Measurements from ENCODE around the gene SRSF5. TPM values are rescaled to one million over a fixed set of nuclear protein-coding genes. Genes with fewer than 3 reads are reported as not detected.

SRSF5 gene
- total RNA-seq, 1 experiment from 2014 or later: 389 TPM

- Histone ChIP-seq H3K14ac (ENCODE audit: insufficient read depth, low read length) (no peak overlapping the region), H3K18ac (ENCODE audit: insufficient read length, low read depth, low read length) (no peak overlapping the region), H4K8ac (replicated peaks; ENCODE audit: insufficient read length, low read depth, low read length) (no peak overlapping the region), H3K9me3 (ENCODE audit: control insufficient read depth, low read depth, low read length) (no peaks in the 10 kb centered on the region), H2BK15ac (ENCODE audit: low read depth, low read length) (no peak overlapping the region), H2BK12ac (ENCODE audit: insufficient read length, low read depth, low read length) (no peak overlapping the region), H3K4ac (ENCODE audit: low read depth, low read length) (no peak overlapping the region), H2BK120ac (ENCODE audit: low read depth, low read length, poor library complexity, severe bottlenecking) (no peak overlapping the region), H3K79me2 (ENCODE audit: insufficient read depth, low read length) (no peaks in the 10 kb centered on the region), H3K56ac (ENCODE audit: insufficient read length, low read depth, low read length) (no peak overlapping the region), H3K4me2 (ENCODE audit: insufficient read depth, insufficient read length, low read length) (no peak overlapping the region), H3K23ac (ENCODE audit: insufficient read length, low read depth, low read length) (no peak overlapping the region), H2BK5ac (ENCODE audit: insufficient read length, low read length) (no peak overlapping the region), H3K27me3 (ENCODE audit: insufficient read depth, low read length) (no peaks in the 10 kb centered on the region), H3K23me2 (ENCODE audit: insufficient read length, low read depth, low read length, poor library complexity, severe bottlenecking) (no peaks in the 10 kb centered on the region), H2BK20ac (ENCODE audit: low read depth, low read length, poor library complexity, severe bottlenecking) (no peak overlapping the region), H2AFZ (ENCODE audit: low read length) (no peak overlapping the region), H3T11ph (ENCODE audit: low read length) (no peak overlapping the region), H4K20me1 (ENCODE audit: control insufficient read depth, insufficient read depth, insufficient read length) (no peaks in the 10 kb centered on the region), H3K9ac (ENCODE audit: extremely low read depth, insufficient read length, low read length) (no peak overlapping the region), H4K91ac (ENCODE audit: insufficient read length, low read depth, low read length) (no peak overlapping the region), H3K27ac (ENCODE audit: insufficient read length, low read depth, low read length) (no peak overlapping the region), H3K79me1 (ENCODE audit: insufficient read depth, low read depth, low read length, poor library complexity, severe bottlenecking) (no peaks in the 10 kb centered on the region), H2AK5ac (ENCODE audit: insufficient read length, low read length) (no peak overlapping the region), H3K4me1 (ENCODE audit: insufficient read depth, low read length) (no peaks in the 10 kb centered on the region), H4K5ac (ENCODE audit: insufficient read length, low read depth, low read length) (no peak overlapping the region)
- H3K4me1 Mint-ChIP-seq: peaks cover 0 to 8% of the 10 kb centered on the region in 2 experiments; a peak in 3 of 4 replicates
- H3K27ac Mint-ChIP-seq: no peak overlapping the region
- TF ChIP-seq, protein P1, sequence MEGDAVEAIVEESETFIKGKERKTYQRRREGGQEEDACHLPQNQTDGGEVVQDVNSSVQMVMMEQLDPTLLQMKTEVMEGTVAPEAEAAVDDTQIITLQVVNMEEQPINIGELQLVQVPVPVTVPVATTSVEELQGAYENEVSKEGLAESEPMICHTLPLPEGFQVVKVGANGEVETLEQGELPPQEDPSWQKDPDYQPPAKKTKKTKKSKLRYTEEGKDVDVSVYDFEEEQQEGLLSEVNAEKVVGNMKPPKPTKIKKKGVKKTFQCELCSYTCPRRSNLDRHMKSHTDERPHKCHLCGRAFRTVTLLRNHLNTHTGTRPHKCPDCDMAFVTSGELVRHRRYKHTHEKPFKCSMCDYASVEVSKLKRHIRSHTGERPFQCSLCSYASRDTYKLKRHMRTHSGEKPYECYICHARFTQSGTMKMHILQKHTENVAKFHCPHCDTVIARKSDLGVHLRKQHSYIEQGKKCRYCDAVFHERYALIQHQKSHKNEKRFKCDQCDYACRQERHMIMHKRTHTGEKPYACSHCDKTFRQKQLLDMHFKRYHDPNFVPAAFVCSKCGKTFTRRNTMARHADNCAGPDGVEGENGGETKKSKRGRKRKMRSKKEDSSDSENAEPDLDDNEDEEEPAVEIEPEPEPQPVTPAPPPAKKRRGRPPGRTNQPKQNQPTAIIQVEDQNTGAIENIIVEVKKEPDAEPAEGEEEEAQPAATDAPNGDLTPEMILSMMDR (conservative IDR thresholded peaks at IDR 0.05): no peak
- no CpG with 5 or more reads among the region's 8 CpGs for WGBS (ENCODE audit: extremely low coverage, insufficient read length, low lambda C conversion rate)
- no peak for DNase-seq
- H3K4me3 Mint-ChIP-seq: no peak overlapping the region
- no peaks in the 10 kb centered on the region for H3K9me3 Mint-ChIP-seq
- H3K27me3 Mint-ChIP-seq (ENCODE audit: low read depth): no peaks in the 10 kb centered on the region
- H3K36me3 Mint-ChIP-seq (ENCODE audit: insufficient read depth in 1 of 3, low read depth in 3 of 3): no peaks in the 10 kb centered on the region
Measured at GRCh38 chr14:69819607-69820006, 52.7 kb downstream of the SRSF5 start.
